Measurements from ENCODE around the gene BHLHE41. TPM values are rescaled to one million over a fixed set of nuclear protein-coding genes. Genes with fewer than 3 reads are reported as not detected.

The BHLHE41 gene
- total and polyA plus RNA-seq, 9 of the 15 experiments (the other 6 are each of a cell fraction or from before 2014, with no cell fraction given) = not detected

DNA sequence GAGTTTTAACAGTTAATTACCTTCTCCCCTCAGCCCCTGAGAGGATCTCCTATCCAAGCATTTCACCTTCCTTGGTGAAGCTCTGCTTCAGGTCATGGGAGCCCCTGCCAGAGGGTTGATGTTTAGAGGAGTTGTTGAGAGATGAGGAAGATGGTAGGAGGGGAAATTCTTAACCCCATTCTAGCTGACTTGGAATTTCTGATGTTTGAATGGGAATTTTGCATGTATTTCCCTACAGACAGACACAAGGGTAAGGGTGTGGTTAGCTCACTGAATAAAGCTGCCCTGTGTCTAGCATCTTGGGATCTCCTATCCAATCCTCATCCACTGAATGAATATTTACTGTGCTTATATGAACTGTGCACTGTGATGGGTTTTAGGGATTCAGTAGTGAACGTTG lies 7.1 kb upstream of the BHLHE41 start:
- in situ Hi-C loops (cut with MboI) (no loop called here), intact Hi-C loops (cut with micrococcal nuclease) (no loop called here)
- peaks cover 0 to 12% of the 10 kb centered on the region in 2 experiments; a peak in 3 of 5 replicates for H3K27me3 ChIP-seq (ENCODE audit: control insufficient read depth in 2 of 2, insufficient read depth in 2 of 2, low read length in 2 of 2)
- WGBS (ENCODE audit: insufficient coverage, low coverage, missing lambda C conversion rate) = 0% methylated on average over 1 of the region's 1 CpG
- no peaks in the 10 kb centered on the region for H3K9me1 ChIP-seq (ENCODE audit: control insufficient read depth, insufficient read depth, low read length)
- H3K27ac ChIP-seq (ENCODE audit: extremely low read depth, low read depth, low read length) = no peak overlapping the region
- no peak overlapping the region for H3K4me2 ChIP-seq (ENCODE audit: insufficient read depth, low read length)
- no TSS peak for BruUV-seq (replicated peaks)
- ChIA-PET POLR2A (interaction anchor here (0.6 to 1.4 kb wide), 4 partner anchors 9 to 72 kb away, joined by 3 to 5 read pairs (median 3); no protein-coding TSS in a partner anchor), CTCF (ENCODE audit: low intra/inter-chr PET ratio) (no interaction called here)
- no peak for DNase-seq (ENCODE audit: extremely low read depth in 1 of 4, low spot score in 3 of 4)
- H3K79me2 ChIP-seq (ENCODE audit: control insufficient read depth, insufficient read depth, low read length) = no peaks in the 10 kb centered on the region
- H2AFZ ChIP-seq (ENCODE audit: low read depth, low read length) = no peak overlapping the region
- ATAC-seq = no peak
- TF ChIP-seq KDM5B (IDR thresholded peaks at IDR 0.05; ENCODE audit: insufficient replicate concordance, low read depth, low read length) (no peak), KLF1 (tag; IDR thresholded peaks at IDR 0.05) (no peak), SMARCA4 (IDR thresholded peaks at IDR 0.05) (no peak), IRF9 (tag; IDR thresholded peaks at IDR 0.05) (no peak), LARP7 (IDR thresholded peaks at IDR 0.05) (no peak), SIN3B (IDR thresholded peaks at IDR 0.05; ENCODE audit: low read depth) (no peak), KDM2B (CRISPR knock-in tag; IDR thresholded peaks at IDR 0.05) (no peak)
- TF ChIP-seq, protein P1, sequence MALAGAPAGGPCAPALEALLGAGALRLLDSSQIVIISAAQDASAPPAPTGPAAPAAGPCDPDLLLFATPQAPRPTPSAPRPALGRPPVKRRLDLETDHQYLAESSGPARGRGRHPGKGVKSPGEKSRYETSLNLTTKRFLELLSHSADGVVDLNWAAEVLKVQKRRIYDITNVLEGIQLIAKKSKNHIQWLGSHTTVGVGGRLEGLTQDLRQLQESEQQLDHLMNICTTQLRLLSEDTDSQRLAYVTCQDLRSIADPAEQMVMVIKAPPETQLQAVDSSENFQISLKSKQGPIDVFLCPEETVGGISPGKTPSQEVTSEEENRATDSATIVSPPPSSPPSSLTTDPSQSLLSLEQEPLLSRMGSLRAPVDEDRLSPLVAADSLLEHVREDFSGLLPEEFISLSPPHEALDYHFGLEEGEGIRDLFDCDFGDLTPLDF (CRISPR knock-in tag; IDR thresholded peaks at IDR 0.05) = no peak
- TF ChIP-seq, protein P2, sequence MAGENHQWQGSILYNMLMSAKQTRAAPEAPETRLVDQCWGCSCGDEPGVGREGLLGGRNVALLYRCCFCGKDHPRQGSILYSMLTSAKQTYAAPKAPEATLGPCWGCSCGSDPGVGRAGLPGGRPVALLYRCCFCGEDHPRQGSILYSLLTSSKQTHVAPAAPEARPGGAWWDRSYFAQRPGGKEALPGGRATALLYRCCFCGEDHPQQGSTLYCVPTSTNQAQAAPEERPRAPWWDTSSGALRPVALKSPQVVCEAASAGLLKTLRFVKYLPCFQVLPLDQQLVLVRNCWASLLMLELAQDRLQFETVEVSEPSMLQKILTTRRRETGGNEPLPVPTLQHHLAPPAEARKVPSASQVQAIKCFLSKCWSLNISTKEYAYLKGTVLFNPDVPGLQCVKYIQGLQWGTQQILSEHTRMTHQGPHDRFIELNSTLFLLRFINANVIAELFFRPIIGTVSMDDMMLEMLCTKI (IDR thresholded peaks at IDR 0.05; ENCODE audit: partially characterized antibody) = no peak
- H4K20me1 ChIP-seq (replicated peaks; ENCODE audit: control insufficient read depth, insufficient read depth, low read length) = no peaks in the 10 kb centered on the region
- no peaks in the 10 kb centered on the region for H3K36me3 ChIP-seq (ENCODE audit: control insufficient read depth, insufficient read depth, low read length)
- H3K4me3 ChIP-seq = no peak overlapping the region
- no peak overlapping the region for H3K9ac ChIP-seq (ENCODE audit: insufficient read depth in 1 of 2, low read depth in 2 of 2, low read length in 2 of 2)
- no peaks in the 10 kb centered on the region for H3K4me1 ChIP-seq (replicated peaks in 1 of 2; ENCODE audit: control insufficient read depth in 2 of 2, insufficient read depth in 2 of 2, low read length in 2 of 2)
- no peak for FAIRE-seq
- no peaks in the 10 kb centered on the region for H3K9me3 ChIP-seq (replicated peaks; ENCODE audit: control insufficient read depth, insufficient read depth, low read depth, low read length)

All from K562 (cell line).